NAMALWA (cell line): Measurements from ENCODE around the gene LDHB.
A peak's percentile ranks its signal among the peaks of the same experiment; 100 is the strongest.
"Not testable (repeated sequence)": the region's sequence is repeated elsewhere in the genome, so short reads cannot be mapped to it uniquely, and the experiment has no call there.

Source experiments
- DNase-seq: peaks from one replicate; pipeline ENCODE4 v3.0.0-alpha.2; 2015; ENCODE audit warnings: low spot score

LDHB gene

GRCh38 chr12:21657326-21658077 lies at the start of gene LDHB:
Gene LDHB, minus strand, starts transcription at chr12:21657842. Its CDS starts 3,171 bp downstream, at chr12:21654671.
- peak; percentile 98 for DNase-seq

- DNase-seq, result no peak
These were observed 47.2 kb upstream of the LDHB start for GRCh38 chr12:21704847-21705246.

GRCh38 chr12:21699851-21700250 lies 42.2 kb upstream of the LDHB start:
- no peak for DNase-seq

DNA sequence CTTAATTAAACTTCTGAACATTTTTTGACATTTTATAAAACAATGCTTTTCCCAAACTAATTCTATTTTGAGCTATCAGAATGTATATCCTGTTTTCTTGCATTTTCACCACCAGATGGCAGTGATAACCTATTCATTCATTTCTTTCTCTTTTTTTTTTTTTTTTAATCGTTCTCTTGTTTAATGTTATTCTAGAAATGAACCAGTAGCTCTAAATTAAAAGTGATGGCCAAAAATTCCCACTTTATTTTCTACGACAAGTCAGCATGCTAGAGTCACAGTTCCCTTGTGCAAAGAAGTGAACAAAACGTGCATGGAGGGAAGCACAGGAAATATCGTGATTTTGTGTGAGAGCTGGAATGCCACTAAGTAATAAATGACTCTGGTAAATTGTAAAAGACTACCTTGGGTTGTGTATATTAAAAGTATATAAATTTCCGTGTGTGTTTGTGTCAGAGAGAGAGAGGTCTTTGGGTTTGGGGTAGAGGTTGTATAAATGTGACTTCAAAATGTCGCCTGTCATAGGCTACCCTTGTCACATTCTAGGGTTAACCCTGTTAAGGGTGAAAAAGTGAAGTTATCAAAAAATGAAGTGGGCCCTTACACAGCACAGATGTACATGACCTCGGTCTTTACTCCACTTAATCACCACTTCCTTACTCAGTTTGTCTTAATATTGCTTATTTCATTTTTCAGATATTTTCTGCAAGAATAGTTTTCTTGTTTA lies 40.4 kb upstream of the LDHB start:
- peak; percentile 58 for DNase-seq

GRCh38 chr12:21696625-21697024 lies 39.0 kb upstream of the LDHB start:
- DNase-seq, result no peak

DNA sequence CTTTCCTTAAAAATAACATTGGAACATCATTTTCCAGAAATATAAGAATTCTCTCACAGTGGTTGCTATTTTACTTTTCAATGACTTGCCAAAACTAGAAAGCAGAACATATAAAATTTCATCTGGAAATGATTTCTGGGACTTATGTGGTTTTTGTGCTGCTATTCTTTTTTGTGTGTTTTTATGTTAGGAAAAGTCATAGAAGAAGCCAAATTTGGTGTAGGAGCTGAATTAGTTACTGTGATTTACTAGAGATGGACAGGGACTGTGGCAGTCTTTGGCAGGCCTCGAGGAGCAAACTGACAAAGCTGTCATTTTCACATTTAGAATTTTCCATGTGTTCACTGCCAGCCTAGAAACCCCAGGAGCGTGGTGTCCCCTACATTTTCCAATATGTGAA lies 38.3 kb upstream of the LDHB start:
- DNase-seq, result no peak

GRCh38 chr12:21694660-21695059 lies 37.0 kb upstream of the LDHB start:
- no peak for DNase-seq

DNA sequence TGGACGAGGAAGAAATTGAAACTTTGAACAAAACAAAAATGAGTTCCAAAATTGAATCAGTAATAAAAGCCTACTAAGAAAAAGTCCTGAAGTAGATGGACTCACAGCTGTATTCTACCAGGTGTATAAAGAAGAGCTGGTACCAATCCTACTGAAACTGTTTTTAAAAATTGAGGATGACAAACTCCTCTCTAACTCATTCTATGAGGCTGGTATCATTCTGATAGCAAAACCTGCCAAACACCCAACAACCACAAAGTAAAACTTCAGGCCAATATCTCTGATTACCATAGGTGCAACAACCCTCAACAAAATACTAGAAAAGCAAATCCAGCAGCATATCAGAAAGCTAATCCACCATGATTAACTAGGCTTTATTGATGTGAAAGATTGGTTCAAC lies 33.9 kb upstream of the LDHB start:
- DNase-seq, result no peak

DNA sequence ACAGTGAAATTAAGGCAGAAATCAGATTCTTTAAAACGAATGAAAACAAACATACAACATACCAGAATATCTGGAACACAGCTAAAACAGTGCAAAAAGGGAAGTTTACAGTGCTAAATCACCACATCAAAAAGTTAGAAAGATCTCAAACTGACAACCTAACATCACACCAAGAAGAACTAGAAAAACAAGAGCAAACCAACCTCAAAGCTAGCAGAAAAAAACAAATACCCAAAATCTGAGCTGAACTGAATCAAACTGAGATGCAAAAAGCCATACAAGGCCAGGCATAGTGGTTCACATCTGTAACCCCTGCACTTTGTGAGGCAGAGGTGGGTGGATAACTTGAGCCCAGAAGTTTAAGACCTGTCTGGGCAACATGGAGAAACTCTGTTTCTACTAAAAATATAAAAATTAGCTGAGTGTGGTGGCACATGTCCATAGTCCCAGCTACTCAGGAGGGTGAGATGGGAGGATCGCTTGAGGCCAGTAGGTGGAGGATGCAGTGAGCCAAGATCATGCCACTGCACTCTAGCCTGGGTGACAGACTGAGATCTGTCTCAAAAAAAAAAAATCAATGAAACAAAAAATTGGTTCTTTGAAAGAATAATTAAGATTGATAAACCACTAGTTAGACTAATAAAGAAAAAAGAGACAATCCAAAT lies 33.2 kb upstream of the LDHB start:
- no peak for DNase-seq

GRCh38 chr12:21683115-21683514 lies 25.5 kb upstream of the LDHB start:
- DNase-seq, result no peak

DNA sequence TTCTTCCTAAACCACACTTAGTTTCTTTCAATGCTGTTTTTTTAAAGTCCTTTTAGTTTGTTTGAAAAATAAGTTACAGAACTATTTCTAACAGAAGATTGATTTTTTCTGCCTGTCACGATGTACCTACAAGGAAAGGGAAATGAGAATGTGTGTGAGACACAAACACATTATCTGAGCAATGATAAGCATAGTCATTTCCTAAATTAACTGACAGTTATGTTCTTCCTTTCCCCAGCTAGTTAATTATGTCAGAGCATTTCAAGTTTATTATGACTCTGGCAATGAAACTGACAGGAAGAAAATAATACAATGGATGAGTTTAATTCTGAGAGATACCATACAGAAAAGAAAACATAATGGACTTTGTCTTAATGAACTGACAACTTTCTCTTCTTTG lies 21.3 kb upstream of the LDHB start:
- DNase-seq, result no peak

GRCh38 chr12:21677622-21678277 lies 20.1 kb upstream of the LDHB start:
- no peak for DNase-seq

DNA sequence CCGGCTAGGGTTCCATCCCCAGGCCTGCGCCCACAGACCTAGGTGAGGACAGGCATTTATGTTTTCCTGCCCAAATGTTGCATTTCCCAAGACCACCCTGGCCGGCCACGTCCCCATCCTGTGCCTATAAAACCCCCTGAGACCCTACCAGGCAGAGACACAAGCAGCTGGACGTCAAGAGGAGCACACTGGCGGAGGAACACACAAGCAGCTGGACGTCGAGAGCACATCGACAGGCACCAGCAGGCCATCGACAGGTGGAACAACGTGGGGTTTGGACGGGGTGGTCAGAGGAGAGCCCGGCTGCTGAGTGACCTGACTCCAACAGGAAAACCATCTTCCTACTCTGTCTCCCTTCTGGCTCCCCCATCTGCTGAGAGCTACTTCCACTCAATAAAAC lies 19.6 kb upstream of the LDHB start:
- no peak for DNase-seq

- no peak for DNase-seq
These were observed 19.1 kb upstream of the LDHB start for GRCh38 chr12:21676776-21677175.

DNA sequence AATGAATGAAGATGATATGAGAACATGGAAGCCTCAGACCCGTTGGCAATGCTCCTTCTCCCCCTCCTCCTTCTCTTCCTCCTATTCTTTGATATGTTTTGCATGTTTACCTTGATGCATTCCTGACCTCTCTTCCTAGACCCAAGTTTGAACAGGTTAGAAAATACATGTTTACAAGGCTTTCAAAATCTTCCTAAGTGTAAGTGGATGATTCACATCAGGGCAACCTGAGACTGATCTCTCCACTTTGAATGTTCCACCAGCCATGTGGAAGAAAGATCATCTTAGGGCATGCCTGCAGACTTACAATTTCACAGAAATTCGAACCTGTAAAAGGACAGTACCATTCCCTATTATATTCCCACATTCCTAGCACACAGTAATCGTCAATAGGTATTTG lies 18.0 kb upstream of the LDHB start:
- DNase-seq, result no peak

GRCh38 chr12:21675096-21675495 lies 17.5 kb upstream of the LDHB start:
- no peak for DNase-seq

DNA sequence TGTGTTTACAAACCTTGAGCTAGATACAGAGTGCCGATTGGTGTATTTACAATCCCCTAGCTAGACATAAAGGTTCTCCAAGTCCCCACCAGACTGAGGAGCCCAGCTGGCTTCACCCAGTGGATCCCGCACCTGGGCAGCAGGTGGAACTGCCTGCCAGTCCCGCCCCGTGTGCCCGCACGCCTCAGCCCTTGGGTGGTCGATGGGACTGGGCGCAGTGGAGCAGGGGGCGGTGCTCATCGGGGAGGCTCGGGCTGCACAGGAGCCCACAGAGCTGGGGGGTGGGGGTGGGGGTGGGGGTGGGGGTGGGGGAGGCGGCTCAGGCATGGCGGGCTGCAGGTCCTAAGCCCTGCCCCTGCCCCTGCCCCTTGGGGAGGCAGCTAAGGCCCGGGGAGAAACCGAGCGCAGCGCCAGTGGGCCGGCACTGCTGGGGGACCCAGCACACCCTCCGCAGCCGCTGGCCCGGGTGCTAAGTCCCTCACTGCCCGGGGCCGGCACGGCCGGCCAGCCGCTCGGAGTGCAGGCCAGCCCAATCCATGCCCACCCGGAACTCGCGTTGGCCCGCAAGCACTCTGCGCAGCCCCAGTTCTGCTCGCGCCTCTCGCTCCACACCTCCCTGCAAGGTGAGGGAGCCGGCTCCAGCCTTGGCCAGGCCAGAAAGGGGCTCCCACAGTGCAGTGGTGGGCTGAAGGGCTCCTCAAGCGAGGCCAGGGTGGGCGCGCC lies 16.3 kb upstream of the LDHB start:
- DNase-seq, result not testable (repeated sequence)

DNA sequence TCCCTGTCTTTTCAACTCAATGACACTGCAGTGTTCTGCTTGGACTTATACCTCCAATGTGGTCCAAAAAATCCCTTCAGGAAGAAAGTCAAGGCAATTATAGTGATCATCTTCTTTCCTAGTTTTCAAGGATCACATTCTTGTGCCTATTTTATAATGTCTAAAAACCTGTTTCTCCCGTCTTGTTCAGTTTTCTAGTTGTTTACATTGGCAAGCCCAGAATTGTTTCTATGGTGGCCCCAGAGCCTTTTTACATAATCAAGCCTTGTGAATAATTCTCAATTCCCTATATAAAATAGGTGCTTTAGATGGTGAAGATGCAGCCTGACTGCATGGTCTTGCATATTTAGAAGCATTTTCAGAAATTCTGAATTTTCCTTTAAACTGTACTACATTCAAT lies 14.5 kb upstream of the LDHB start:
- no peak for DNase-seq

GRCh38 chr12:21666722-21667121 lies 9.1 kb upstream of the LDHB start:
- no peak for DNase-seq

DNA sequence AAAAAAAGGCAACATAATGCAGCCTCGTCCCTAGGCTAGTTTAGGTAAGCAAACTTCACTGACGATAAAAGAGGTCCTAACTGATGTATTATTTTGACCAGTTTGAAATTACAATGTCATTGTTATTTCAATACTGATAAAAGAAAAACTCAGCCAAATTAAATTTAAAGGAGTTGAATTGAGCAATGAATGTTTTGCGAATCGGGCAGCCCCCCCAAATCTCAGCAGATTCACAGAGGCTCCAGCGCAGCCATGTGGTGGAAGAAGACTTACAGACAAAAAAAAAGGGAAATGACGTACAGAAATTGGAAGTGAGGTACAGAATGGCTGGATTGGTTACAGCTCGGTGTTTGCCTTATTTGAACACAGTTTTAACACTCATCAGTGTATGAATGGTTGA lies 8.2 kb upstream of the LDHB start:
- no peak for DNase-seq

DNA sequence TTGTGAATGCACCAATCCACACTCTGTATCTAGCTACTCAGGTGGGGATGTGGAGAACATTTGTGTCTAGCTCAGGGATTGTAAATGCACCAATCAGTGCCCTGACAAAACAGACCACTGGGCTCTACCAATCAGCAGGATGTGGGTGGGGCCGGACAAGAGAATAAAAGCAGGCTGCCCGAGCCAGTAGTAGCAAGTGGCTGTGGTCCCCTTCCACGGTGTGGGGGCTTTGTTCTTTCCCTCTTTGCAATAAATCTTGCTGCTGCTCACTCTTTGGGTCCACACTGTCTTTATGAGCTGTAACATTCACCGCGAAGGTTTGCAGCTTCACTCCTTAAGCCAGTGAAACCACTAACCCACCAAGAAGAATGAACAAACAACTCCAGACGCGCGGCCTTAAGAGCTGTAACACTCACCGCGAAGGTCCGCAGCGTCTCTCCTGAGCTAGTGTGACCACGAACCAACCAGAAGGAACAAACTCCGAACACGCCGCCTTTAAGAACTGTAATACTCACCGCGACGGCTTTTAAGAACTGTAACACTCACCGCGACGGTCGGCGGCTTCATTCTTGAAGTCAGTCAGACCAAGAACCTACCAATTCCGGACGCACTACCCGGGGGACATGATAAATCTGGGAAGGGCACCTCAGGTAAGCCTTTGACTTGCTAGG lies 4.6 kb upstream of the LDHB start:
- DNase-seq, result no peak
